Panc1 (cell line): Measurements from ENCODE around the gene RIGI. TPM values are rescaled to one million over a fixed set of nuclear protein-coding genes. Genes with fewer than 3 reads are reported as not detected.
A peak's percentile ranks its signal among the peaks of the same experiment; 100 is the strongest.

Experiments used
- ATAC-seq: fragments of 200-7000 bp; cut with Tn5 transposase; 2 replicates; pipeline ENCODE4 v1.9.1; 2020; ENCODE audit warnings: mild to moderate bottlenecking, moderate library complexity
- BruUV-seq: library from RNA; stranded (reverse); fragments of 400-500 nt; replicated peaks from 2 replicates; lab custom pipeline; 2021; lab: Mats Ljungman, UMichigan
- CTCF ChIA-PET: fragments of 300-600 bp; sonication (Branson Sonifier 250); formaldehyde crosslinking; loops from one replicate; lab custom pipeline; 2022; ENCODE audit warnings: antibody characterized with exemption; lab: Charles Lee
- POLR2A ChIA-PET: fragments of 300-600 bp; sonication (Branson Sonifier 250); formaldehyde crosslinking; loops from one replicate; lab custom pipeline; 2022; ENCODE audit warnings: antibody characterized with exemption; lab: Charles Lee
- DNase-seq: peaks from one replicate; pipeline ENCODE4 v3.0.0-alpha.2; 2010; ENCODE audit warnings: low read depth, low spot score
- H3K27ac ChIP-seq: 2 replicates; pipeline ENCODE4 v1.5.1; 2011; ENCODE audit warnings: mild to moderate bottlenecking, low read length, inconsistent platforms
- H3K27me3 ChIP-seq: fragments of 200-500 bp; sonication (Bioruptor generic); 2 replicates; pipeline ENCODE4 v1.6.0; 2014; ENCODE audit warnings: low read length, inconsistent platforms; ENCODE audit not compliant: control insufficient read depth, insufficient read depth
- H3K36me3 ChIP-seq: fragments of 200-500 bp; sonication (Bioruptor generic); 2 replicates; pipeline ENCODE4 v1.5.1; 2014; ENCODE audit warnings: inconsistent platforms, mild to moderate bottlenecking, low read length, moderate library complexity; ENCODE audit not compliant: control insufficient read depth, insufficient read depth
- H3K4me1 ChIP-seq: 2 replicates; pipeline ENCODE4 v1.5.1; 2011; ENCODE audit warnings: inconsistent platforms, mild to moderate bottlenecking, low read length, moderate library complexity; ENCODE audit not compliant: control insufficient read depth, insufficient read depth
- H3K4me3 ChIP-seq, 2 experiments: 2 replicates each; pipeline ENCODE4 v1.5.1; 2011 to 2012; ENCODE audit warnings: low read depth in 2 of 2, low read length in 2 of 2, mild to moderate bottlenecking in 2 of 2, inconsistent platforms in 1 of 2, moderate library complexity in 1 of 2
- H3K9me3 ChIP-seq: fragments of 200-500 bp; sonication (Bioruptor generic); 2 replicates; pipeline ENCODE4 v1.5.1; 2014; ENCODE audit warnings: low read depth, mild to moderate bottlenecking, inconsistent platforms, low read length, moderate library complexity; ENCODE audit not compliant: control insufficient read depth, insufficient read depth
- CTCF ChIP-seq: fragments of 450-650 bp; IDR thresholded peaks from 2 replicates; pipeline ENCODE4 v1.5.1; 2017; ENCODE audit warnings: mild to moderate bottlenecking
- POLR2AphosphoS5 ChIP-seq: IDR thresholded peaks from 2 replicates; pipeline ENCODE4 v1.6.1; 2012; ENCODE audit warnings: mild to moderate bottlenecking, low read depth, low read length, moderate library complexity
- REST ChIP-seq, 2 experiments: IDR thresholded peaks; 2 replicates each; pipeline ENCODE4 v1.6.1; 2011 to 2012; ENCODE audit warnings: low read depth in 2 of 2, control low read depth in 1 of 2, low read length in 1 of 2, mild to moderate bottlenecking in 1 of 2, moderate library complexity in 1 of 2; ENCODE audit not compliant: insufficient read depth in 1 of 2
- SIN3A ChIP-seq: IDR thresholded peaks from 2 replicates; pipeline ENCODE4 v1.6.1; 2012; ENCODE audit warnings: low read depth, mild to moderate bottlenecking, low read length, moderate library complexity, borderline replicate concordance; ENCODE audit not compliant: insufficient read depth
- TCF7L2 ChIP-seq: IDR thresholded peaks from 2 replicates; pipeline ENCODE4 v1.6.1; 2011; ENCODE audit warnings: mild to moderate bottlenecking, low read depth, low read length, inconsistent platforms
- in situ Hi-C: cut with HindIII; loops from 2 replicates; pipeline ENCODE4 v1.10.0; 2016; ENCODE audit warnings: low sequenced_read_pairs, low pct_unique_long_range_greater_than_20kb
- intact Hi-C: fragments of 100-400 bp; cut with micrococcal nuclease; formaldehyde crosslinking; loops from one replicate; pipeline ENCODE4 v1.10.0; 2022; ENCODE audit not compliant: unreplicated experiment
- total RNA-seq: library from RNA; stranded (reverse); gene quantifications from one replicate; pipeline ENCODE4 v1.2.1, GENCODE V29; 2021; ENCODE audit not compliant: unreplicated experiment

Gene RIGI
- total RNA-seq, 1 experiment from 2014 or later = 27.7 TPM

- H3K36me3 ChIP-seq = no peaks in the 10 kb centered on the region; the same call in 1 of the 2 replicates
- TF ChIP-seq CTCF (no peak), SIN3A (no peak), POLR2AphosphoS5 (no peak), REST (IDR thresholded peaks at IDR 0.05; ENCODE audit: insufficient read depth in 1 of 2, low read depth in 2 of 2, low read length in 1 of 2) (no peak), TCF7L2 (no peak)
- H3K4me1 ChIP-seq = no peaks in the 10 kb centered on the region; the same call in 1 of the 2 replicates
- H3K4me3 ChIP-seq = no peak overlapping the region
- H3K9me3 ChIP-seq = no peaks in the 10 kb centered on the region
- in situ Hi-C loops = no loop called here
- ChIA-PET POLR2A (no interaction called here), CTCF (no interaction called here)
- H3K27me3 ChIP-seq = no peaks in the 10 kb centered on the region
- intact Hi-C loops = no loop called here
- H3K27ac ChIP-seq = peak overlapping the region; percentile 18; the same call in 1 of the 2 replicates
- BruUV-seq = no TSS peak
- ATAC-seq (peak; percentile 89), DNase-seq (no peak)
Observed at GRCh38 chr9:32502464-32502863, 23.5 kb downstream of the RIGI start.

- ATAC-seq (no peak), DNase-seq (no peak)
- no peak overlapping the region; the same call in 1 of the 2 replicates for H3K27ac ChIP-seq
- H3K4me1 ChIP-seq = no peaks in the 10 kb centered on the region; the same call in 1 of the 2 replicates
- TF ChIP-seq SIN3A (no peak), TCF7L2 (no peak), CTCF (no peak), POLR2AphosphoS5 (no peak), REST (IDR thresholded peaks at IDR 0.05; ENCODE audit: insufficient read depth in 1 of 2, low read depth in 2 of 2, low read length in 1 of 2) (no peak)
- ChIA-PET POLR2A (interaction anchor here (0.7 kb wide), 1 partner anchor 105 kb away, joined by 8 read pairs; no protein-coding TSS in a partner anchor), CTCF (no interaction called here)
- H3K27me3 ChIP-seq = no peaks in the 10 kb centered on the region
- no peaks in the 10 kb centered on the region for H3K9me3 ChIP-seq
- no peak overlapping the region for H3K4me3 ChIP-seq
- intact Hi-C loops (no loop called here), in situ Hi-C loops (no loop called here)
- H3K36me3 ChIP-seq = peaks cover 2% of the 10 kb centered on the region; the same call in 1 of the 2 replicates
- no TSS peak for BruUV-seq
Observed at GRCh38 chr9:32501868-32502267, 24.1 kb downstream of the RIGI start.
